HG02642 (cell line): Measurements from ENCODE around the gene CPT2.

Experiments used
- ATAC-seq: cut with Tn5 transposase; IDR thresholded peaks from one replicate; pipeline ENCODE4 v1.9.1; 2021; ENCODE audit warnings: mild to moderate bottlenecking; ENCODE audit not compliant: unreplicated experiment, poor library complexity

The CPT2 gene

DNA sequence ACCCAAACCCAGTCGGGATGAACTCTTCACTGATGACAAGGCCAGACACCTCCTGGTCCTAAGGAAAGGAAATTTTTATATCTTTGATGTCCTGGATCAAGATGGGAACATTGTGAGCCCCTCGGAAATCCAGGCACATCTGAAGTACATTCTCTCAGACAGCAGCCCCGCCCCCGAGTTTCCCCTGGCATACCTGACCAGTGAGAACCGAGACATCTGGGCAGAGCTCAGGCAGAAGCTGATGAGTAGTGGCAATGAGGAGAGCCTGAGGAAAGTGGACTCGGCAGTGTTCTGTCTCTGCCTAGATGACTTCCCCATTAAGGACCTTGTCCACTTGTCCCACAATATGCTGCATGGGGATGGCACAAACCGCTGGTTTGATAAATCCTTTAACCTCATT lies 13.7 kb downstream of the CPT2 start:
- ATAC-seq = no peak

DNA sequence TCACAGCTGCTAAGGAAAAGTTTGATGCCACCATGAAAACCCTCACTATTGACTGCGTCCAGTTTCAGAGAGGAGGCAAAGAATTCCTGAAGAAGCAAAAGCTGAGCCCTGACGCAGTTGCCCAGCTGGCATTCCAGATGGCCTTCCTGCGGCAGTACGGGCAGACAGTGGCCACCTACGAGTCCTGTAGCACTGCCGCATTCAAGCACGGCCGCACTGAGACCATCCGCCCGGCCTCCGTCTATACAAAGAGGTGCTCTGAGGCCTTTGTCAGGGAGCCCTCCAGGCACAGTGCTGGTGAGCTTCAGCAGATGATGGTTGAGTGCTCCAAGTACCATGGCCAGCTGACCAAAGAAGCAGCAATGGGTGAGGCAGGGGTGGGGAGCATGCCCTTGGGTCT lies 14.3 kb downstream of the CPT2 start:
- ATAC-seq = no peak

DNA sequence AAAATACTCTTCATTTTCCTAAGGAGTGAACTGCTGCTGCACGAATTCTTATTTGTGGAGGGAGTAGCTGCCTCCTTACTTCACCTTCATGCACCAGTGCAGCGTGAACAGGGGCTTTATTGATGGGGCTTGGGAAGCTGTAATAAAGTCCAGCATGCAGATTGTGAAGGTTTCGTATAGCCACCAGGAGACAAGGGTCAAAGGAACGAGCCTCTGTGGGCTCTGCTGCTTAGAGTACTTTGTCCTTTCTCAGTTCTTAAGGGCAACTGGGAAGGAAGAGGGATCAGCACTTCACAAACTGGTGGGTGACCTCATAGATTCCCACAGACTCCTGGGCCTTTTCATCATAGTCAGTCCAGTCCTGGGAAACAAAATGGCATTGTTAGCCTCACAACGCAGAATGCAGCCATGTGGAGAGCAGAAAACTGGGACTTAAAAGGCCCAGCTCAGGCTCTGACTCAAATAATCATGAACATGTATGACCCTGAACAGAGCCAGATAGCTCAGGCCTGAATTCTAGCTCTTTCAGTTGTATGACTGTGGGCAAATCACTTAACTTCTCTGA lies 17.8 kb downstream of the CPT2 start:
- ATAC-seq = no peak

DNA sequence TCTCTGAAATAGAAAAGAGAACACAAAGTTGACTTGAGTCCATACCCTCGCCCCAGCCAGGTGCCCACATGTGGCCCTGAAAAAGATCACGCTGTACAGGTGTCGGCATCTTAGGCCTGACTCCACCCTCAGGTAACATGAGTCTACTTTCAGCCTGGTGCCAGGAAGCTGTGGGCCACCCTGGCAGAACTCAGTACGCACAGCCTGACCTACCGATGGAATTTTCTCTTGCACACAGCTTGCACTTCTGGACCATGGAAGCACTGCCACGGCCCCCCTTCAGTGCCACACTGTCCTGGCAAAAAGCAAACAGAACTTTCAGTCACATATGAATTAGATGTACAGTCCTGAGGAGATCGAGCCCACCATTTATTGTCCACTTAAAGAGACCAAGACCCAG lies 21.6 kb downstream of the CPT2 start:
- ATAC-seq = no peak

- ATAC-seq = no peak
These were observed 23.1 kb downstream of the CPT2 start for GRCh38 chr1:53219711-53220110.

DNA sequence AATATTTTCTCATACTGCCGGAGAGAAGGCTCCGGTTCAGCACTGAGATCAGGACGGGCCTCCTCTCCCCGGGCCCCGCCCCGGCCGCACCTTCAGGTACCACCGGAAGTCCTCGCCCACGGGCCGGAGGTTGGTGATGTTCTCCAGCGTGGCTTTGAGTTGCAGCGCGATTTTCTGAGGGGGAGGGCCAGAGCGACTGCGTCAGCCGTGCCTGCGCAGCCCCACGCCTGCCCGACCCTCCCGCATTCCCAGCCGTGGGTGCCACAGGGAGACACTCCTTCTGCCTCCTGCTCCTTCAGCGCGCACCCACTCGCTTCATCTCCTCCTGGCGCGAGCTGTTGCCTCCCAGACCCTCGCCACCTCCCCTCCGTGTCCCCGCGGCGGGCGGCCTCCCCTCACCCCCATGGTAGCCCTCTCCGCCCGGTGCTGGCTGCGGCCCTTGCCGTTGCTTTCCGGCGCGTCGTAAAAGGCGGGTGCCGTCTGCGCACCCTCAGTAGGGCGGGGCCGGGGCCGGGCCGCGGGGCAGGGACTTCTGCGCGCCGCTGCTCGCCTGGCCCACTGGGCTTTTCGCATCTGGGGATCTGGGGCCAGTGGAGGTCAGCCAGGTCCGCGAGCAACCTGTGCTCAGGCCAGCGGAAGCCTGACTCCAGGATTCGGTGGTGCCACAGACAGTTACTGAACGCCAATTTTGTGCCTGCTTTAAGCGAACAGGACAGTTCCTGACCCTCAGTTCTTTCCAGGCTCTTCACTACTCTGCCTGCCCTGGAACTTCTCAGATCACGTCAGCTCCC lies 23.7 kb downstream of the CPT2 start, which contains the start of gene CZIB:
TSS of gene CZIB (minus strand) at position 464 of the 791 bp plus-strand sequence. CDS start at position 405, 59 bp downstream.
- ATAC-seq = peak; percentile 92

GRCh38 chr1:53220962-53221286 lies 24.3 kb downstream of the CPT2 start:
- no peak for ATAC-seq

- ATAC-seq = no peak
These were observed 41.0 kb downstream of the CPT2 start for GRCh38 chr1:53237638-53238037.

GRCh38 chr1:53238197-53239155 lies 41.9 kb downstream of the CPT2 start, which contains the start of gene MAGOH:
MAGOH (minus strand) TSS chr1:53238518; CDS start chr1:53238448, 70 bp downstream.
- peak; percentile 99 for ATAC-seq

DNA sequence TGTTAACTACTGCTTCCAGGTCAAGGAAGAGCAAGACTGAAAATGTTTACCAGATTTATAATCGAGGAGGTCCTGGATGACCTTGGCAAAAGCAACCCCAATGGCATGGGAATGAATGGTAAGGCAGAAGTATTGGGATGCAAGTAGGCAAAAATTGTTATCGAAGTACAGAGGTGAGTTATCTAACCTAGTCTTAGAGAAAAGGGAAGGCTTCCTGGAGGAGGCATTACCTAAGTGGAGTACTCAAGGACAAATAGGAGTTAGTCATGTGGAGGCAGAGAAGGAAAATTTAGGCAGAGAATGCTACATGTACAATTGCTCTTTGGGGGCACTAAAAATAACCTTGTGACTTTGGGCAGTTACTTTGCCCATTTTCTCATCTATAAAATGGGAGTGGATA lies 45.2 kb downstream of the CPT2 start:
- ATAC-seq = no peak

- no peak for ATAC-seq
These were observed 45.8 kb downstream of the CPT2 start for GRCh38 chr1:53242381-53242780.

- ATAC-seq = no peak
These were observed 47.5 kb downstream of the CPT2 start for GRCh38 chr1:53244141-53244540.

GRCh38 chr1:53246261-53247134 lies 49.9 kb downstream of the CPT2 start:
- no peak for ATAC-seq

- ATAC-seq = no peak
These were observed 53.1 kb downstream of the CPT2 start for GRCh38 chr1:53249706-53250105.

- ATAC-seq = no peak
These were observed 53.7 kb downstream of the CPT2 start for GRCh38 chr1:53250325-53250724.

GRCh38 chr1:53254011-53254640 lies 57.5 kb downstream of the CPT2 start:
- ATAC-seq = no peak

DNA sequence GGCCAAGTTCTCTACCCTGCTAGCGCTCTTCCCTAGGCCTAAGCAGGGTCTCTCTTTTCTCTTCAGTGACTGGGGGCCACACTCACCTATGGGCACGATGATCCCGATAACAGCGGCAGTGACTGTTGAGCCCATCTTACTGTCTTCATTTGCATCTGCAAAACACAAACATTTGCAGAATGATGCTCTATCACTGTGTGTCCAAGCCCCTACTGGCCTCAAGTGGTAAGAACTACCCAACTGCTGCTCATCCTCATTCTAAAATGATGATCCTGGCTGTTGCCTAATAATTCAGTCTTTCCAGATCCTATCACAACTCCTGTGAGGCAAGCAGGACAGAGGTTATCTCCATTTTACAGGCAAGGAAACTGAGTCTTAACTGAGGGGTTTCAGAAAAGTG lies 58.4 kb downstream of the CPT2 start:
- no peak for ATAC-seq

- no peak for ATAC-seq
These were observed 60.2 kb downstream of the CPT2 start for GRCh38 chr1:53256511-53257453.
